Transverse colon (tissue), 4 donors: Measurements from ENCODE around the gene BMPER. TPM values are rescaled to one million over a fixed set of nuclear protein-coding genes. Genes with fewer than 3 reads are reported as not detected.

Source experiments
- DNase-seq: peaks from one replicate; pipeline ENCODE4 v3.0.0-alpha.2; 2019
- H3K27ac ChIP-seq, 4 donors: fragments of 200-600 bp; sonication (generic); 2 replicates each; pipeline ENCODE4 v1.5.1; 2016 to 2018; ENCODE audit warnings: inconsistent platforms in 4 of 4
- H3K27me3 ChIP-seq: fragments of 200-600 bp; sonication (generic); 2 replicates; pipeline ENCODE4 v1.5.1; 2017; ENCODE audit warnings: inconsistent platforms
- H3K36me3 ChIP-seq, 4 donors: fragments of 200-600 bp; sonication (generic); 2 replicates each; pipeline ENCODE4 v1.5.1; 2017 to 2019; ENCODE audit warnings: inconsistent platforms in 4 of 4
- H3K4me1 ChIP-seq, 4 donors: fragments of 200-600 bp; sonication (generic); 2 replicates each; pipeline ENCODE4 v1.5.1; 2017 to 2020; ENCODE audit warnings: inconsistent platforms in 4 of 4
- H3K4me3 ChIP-seq, 4 donors: fragments of 200-600 bp; sonication (generic); 1 replicate in 1 of 4; 2 replicates in 3 of 4; pipeline versions ENCODE4 v1.5.1 to v1.6.1; 2017 to 2019; ENCODE audit warnings: inconsistent platforms in 4 of 4
- H3K9me3 ChIP-seq, 2 donors: fragments of 200-600 bp; sonication (generic); 2 replicates each; pipeline ENCODE4 v1.5.1; 2017 to 2019; ENCODE audit warnings: inconsistent platforms in 2 of 2
- CTCF ChIP-seq, 5 experiments: fragments of 200-600 bp in 3 of 5; fragments of 450-650 bp in 2 of 5; sonication (generic) in 3 of 5; IDR thresholded peaks; 1 replicate in 2 of 5; 2 replicates in 3 of 5; pipeline ENCODE4 v1.5.1; 2016 to 2017; ENCODE audit warnings: antibody characterized with exemption in 5 of 5, inconsistent platforms in 3 of 5, mild to moderate bottlenecking in 2 of 5, moderate library complexity in 1 of 5
- EP300 ChIP-seq: sonication (generic); formaldehyde crosslinking; IDR thresholded peaks from one replicate; pipeline ENCODE4 v1.6.1; 2017; ENCODE audit warnings: antibody characterized with exemption, low read depth
- POLR2A ChIP-seq: fragments of 450-650 bp; IDR thresholded peaks from one replicate; pipeline ENCODE4 v1.6.1; 2016; ENCODE audit warnings: antibody characterized with exemption, mild to moderate bottlenecking, moderate library complexity
- POLR2AphosphoS5 ChIP-seq, 3 donors: sonication (generic); formaldehyde crosslinking; IDR thresholded peaks; one replicate each; pipeline ENCODE4 v1.6.1; 2016; ENCODE audit warnings: antibody characterized with exemption in 3 of 3
- WGBS, 2 donors: methylation state at CpG; one replicate each; pipeline ENCODE4 v1.1.5; 2018; ENCODE audit warnings: low coverage in 1 of 2; 5-methylcytosine and 5-hydroxymethylcytosine counted together
- in situ Hi-C, 4 donors: fragments of 200-750 bp; cut with MboI; loops; one replicate each; pipeline versions ENCODE4 v1.15.0 to v1.15.1; 2017; ENCODE audit warnings: low sequenced_read_pairs in 3 of 4, low pct_ligation_motif_present in 1 of 4, low pct_unique_long_range_greater_than_20kb in 1 of 4
- intact Hi-C: fragments of 100-400 bp; cut with DNase I; formaldehyde crosslinking; loops from one replicate; pipeline ENCODE4 v1.15.1; 2023; ENCODE audit warnings: low total_unique reads
- total RNA-seq, 4 donors: library from RNA; depleted of rRNA; stranded (reverse); fragments of >200 nt; gene quantifications; one replicate each; pipeline ENCODE4 v1.1.0, GENCODE V29; 2016

The BMPER gene
- total RNA-seq, 4 donors from 2014 or later, result 1.00 to 2.5 (median 1.8) TPM

GRCh38 chr7:33946094-33946699, 40.9 kb downstream of the BMPER start:
- H3K27ac ChIP-seq, result no peak overlapping the region
- intact Hi-C loops (no loop called here), in situ Hi-C loops (loop anchor here in 2 of 4 donors (25.0 kb wide), 2 partner anchors 709 to 759 kb away; no protein-coding TSS in a partner anchor)
- no peak for TF ChIP-seq POLR2AphosphoS5 (IDR thresholded peaks at IDR 0.05)
- no peak for TF ChIP-seq CTCF (IDR thresholded peaks at IDR 0.05)
- no peak for TF ChIP-seq POLR2A
- no peak for TF ChIP-seq EP300
- H3K4me3 ChIP-seq, result no peak overlapping the region
- H3K9me3 ChIP-seq, result no peaks in the 10 kb centered on the region
- H3K36me3 ChIP-seq, result no peaks in the 10 kb centered on the region
- no peaks in the 10 kb centered on the region for H3K27me3 ChIP-seq
- H3K4me1 ChIP-seq, result no peaks in the 10 kb centered on the region
- 71 to 72% methylated on average over 3 of the region's 3 CpGs for WGBS, 2 donors
- no peak for DNase-seq

- TF ChIP-seq POLR2A (no peak), CTCF (IDR thresholded peaks at IDR 0.05) (no peak), EP300 (no peak), POLR2AphosphoS5 (IDR thresholded peaks at IDR 0.05) (no peak)
- no peak for DNase-seq
- in situ Hi-C loops, result no loop called here
- Histone ChIP-seq H3K36me3 (no peaks in the 10 kb centered on the region), H3K9me3 (no peaks in the 10 kb centered on the region), H3K4me3 (no peak overlapping the region), H3K27me3 (no peaks in the 10 kb centered on the region), H3K27ac (no peak overlapping the region), H3K4me1 (no peaks in the 10 kb centered on the region)
- WGBS, 2 donors, result 78 to 93% methylated on average over 3 to 5 of the region's 5 CpGs
- intact Hi-C loops, result no loop called here
These were observed 44.8 kb downstream of the BMPER start for GRCh38 chr7:33950047-33950714.

GRCh38 chr7:33952824-33953223, 47.5 kb downstream of the BMPER start:
- no peak for DNase-seq
- H3K27me3 ChIP-seq, result no peaks in the 10 kb centered on the region
- no peaks in the 10 kb centered on the region for H3K36me3 ChIP-seq
- intact Hi-C loops, result no loop called here
- TF ChIP-seq POLR2A, result no peak
- TF ChIP-seq EP300, result no peak
- TF ChIP-seq CTCF (IDR thresholded peaks at IDR 0.05), result no peak
- TF ChIP-seq POLR2AphosphoS5 (IDR thresholded peaks at IDR 0.05), result no peak
- H3K27ac ChIP-seq, result no peak overlapping the region
- in situ Hi-C loops, result no loop called here
- H3K4me3 ChIP-seq, result no peak overlapping the region
- WGBS, 2 donors, result 93% methylated on average over 3 of the region's 3 CpGs; no CpG with 5 or more reads in 1 of the 2 donors
- no peaks in the 10 kb centered on the region for H3K4me1 ChIP-seq
- no peaks in the 10 kb centered on the region for H3K9me3 ChIP-seq

- Histone ChIP-seq H3K9me3 (no peaks in the 10 kb centered on the region), H3K4me1 (no peaks in the 10 kb centered on the region), H3K36me3 (no peaks in the 10 kb centered on the region), H3K27ac (no peak overlapping the region), H3K27me3 (no peaks in the 10 kb centered on the region), H3K4me3 (no peak overlapping the region)
- no peak for DNase-seq
- in situ Hi-C loops (no loop called here), intact Hi-C loops (no loop called here)
- no peak for TF ChIP-seq POLR2A
- no peak for TF ChIP-seq EP300
- no peak for TF ChIP-seq CTCF (IDR thresholded peaks at IDR 0.05)
- no peak for TF ChIP-seq POLR2AphosphoS5 (IDR thresholded peaks at IDR 0.05)
- 73 to 88% methylated on average over 1 of the region's 1 CpG for WGBS, 2 donors
These were observed 52.8 kb downstream of the BMPER start for GRCh38 chr7:33958104-33958503.
